ENCODE measurements around the gene EIPR1.

Gene EIPR1

GRCh38 chr2:3211256-3212060 is 166.2 kb downstream of the EIPR1 start:
- H3K27me3 ChIP-seq (ENCODE audit: low read depth, low read length): no peaks in the 10 kb centered on the region
- H3K4me1 ChIP-seq (ENCODE audit: control insufficient read depth in 1 of 2, insufficient read depth in 2 of 2, low read length in 2 of 2): no peaks in the 10 kb centered on the region
- no peak overlapping the region for H3K4me3 ChIP-seq (ENCODE audit: low read depth in 1 of 2, low read length in 2 of 2)
- no peak overlapping the region for H3K27ac ChIP-seq (ENCODE audit: low read length)
- H3K9me3 ChIP-seq (ENCODE audit: control insufficient read depth in 1 of 2, low read length in 2 of 2): no peaks in the 10 kb centered on the region
- peaks cover 4 to 19% of the 10 kb centered on the region in 2 donors for H3K36me3 ChIP-seq (ENCODE audit: control insufficient read depth in 1 of 2, insufficient read depth in 2 of 2, low read length in 2 of 2)

GRCh38 chr2:3210257-3210656 is 167.4 kb downstream of the EIPR1 start:
- Histone ChIP-seq H3K4me3 (ENCODE audit: low read depth in 1 of 2, low read length in 2 of 2) (no peak overlapping the region), H3K27ac (ENCODE audit: low read length) (no peak overlapping the region), H3K36me3 (ENCODE audit: control insufficient read depth in 1 of 2, insufficient read depth in 2 of 2, low read length in 2 of 2) (peaks cover 4 to 19% of the 10 kb centered on the region in 2 donors), H3K27me3 (ENCODE audit: low read depth, low read length) (no peaks in the 10 kb centered on the region), H3K4me1 (ENCODE audit: control insufficient read depth in 1 of 2, insufficient read depth in 2 of 2, low read length in 2 of 2) (no peaks in the 10 kb centered on the region), H3K9me3 (ENCODE audit: control insufficient read depth in 1 of 2, low read length in 2 of 2) (no peaks in the 10 kb centered on the region)

- no peaks in the 10 kb centered on the region for H3K9me3 ChIP-seq (ENCODE audit: control insufficient read depth in 1 of 2, low read length in 2 of 2)
- peaks cover 4 to 22% of the 10 kb centered on the region in 2 donors for H3K36me3 ChIP-seq (ENCODE audit: control insufficient read depth in 1 of 2, insufficient read depth in 2 of 2, low read length in 2 of 2)
Measured at GRCh38 chr2:3209258-3209657, 168.4 kb downstream of the EIPR1 start.

GRCh38 chr2:3208591-3208990 is 169.0 kb downstream of the EIPR1 start:
- no peak overlapping the region for H3K27ac ChIP-seq (ENCODE audit: low read length)
- peaks cover 4 to 24% of the 10 kb centered on the region in 2 donors for H3K36me3 ChIP-seq (ENCODE audit: control insufficient read depth in 1 of 2, insufficient read depth in 2 of 2, low read length in 2 of 2)
- H3K9me3 ChIP-seq (ENCODE audit: control insufficient read depth in 1 of 2, low read length in 2 of 2): no peaks in the 10 kb centered on the region
- no peaks in the 10 kb centered on the region for H3K4me1 ChIP-seq (ENCODE audit: control insufficient read depth in 1 of 2, insufficient read depth in 2 of 2, low read length in 2 of 2)
- H3K27me3 ChIP-seq (ENCODE audit: low read depth, low read length): no peaks in the 10 kb centered on the region
- H3K4me3 ChIP-seq (ENCODE audit: low read depth in 1 of 2, low read length in 2 of 2): no peak overlapping the region

More at GRCh38 chr2:3209258-3209657, 168.4 kb downstream of the EIPR1 start:
- no peaks in the 10 kb centered on the region for H3K27me3 ChIP-seq (ENCODE audit: low read depth, low read length)
- no peaks in the 10 kb centered on the region for H3K4me1 ChIP-seq (ENCODE audit: control insufficient read depth in 1 of 2, insufficient read depth in 2 of 2, low read length in 2 of 2)
- H3K27ac ChIP-seq (ENCODE audit: low read length): no peak overlapping the region
- no peak overlapping the region for H3K4me3 ChIP-seq (ENCODE audit: low read depth in 1 of 2, low read length in 2 of 2)

GRCh38 chr2:3208179-3208578 is 169.4 kb downstream of the EIPR1 start:
- H3K27me3 ChIP-seq (ENCODE audit: low read depth, low read length): no peaks in the 10 kb centered on the region
- H3K36me3 ChIP-seq (ENCODE audit: control insufficient read depth in 1 of 2, insufficient read depth in 2 of 2, low read length in 2 of 2): peaks cover 4 to 28% of the 10 kb centered on the region in 2 donors
- H3K27ac ChIP-seq (ENCODE audit: low read length): no peak overlapping the region
- H3K9me3 ChIP-seq (ENCODE audit: control insufficient read depth in 1 of 2, low read length in 2 of 2): no peaks in the 10 kb centered on the region
- H3K4me3 ChIP-seq (ENCODE audit: low read depth in 1 of 2, low read length in 2 of 2): no peak overlapping the region
- H3K4me1 ChIP-seq (ENCODE audit: control insufficient read depth in 1 of 2, insufficient read depth in 2 of 2, low read length in 2 of 2): no peaks in the 10 kb centered on the region

GRCh38 chr2:3207091-3207491 is 170.5 kb downstream of the EIPR1 start:
- no peak overlapping the region for H3K4me3 ChIP-seq (ENCODE audit: low read depth in 1 of 2, low read length in 2 of 2)
- no peaks in the 10 kb centered on the region for H3K9me3 ChIP-seq (ENCODE audit: control insufficient read depth in 1 of 2, low read length in 2 of 2)
- H3K36me3 ChIP-seq (ENCODE audit: control insufficient read depth in 1 of 2, insufficient read depth in 2 of 2, low read length in 2 of 2): peaks cover 3 to 23% of the 10 kb centered on the region in 2 donors
- no peak overlapping the region for H3K27ac ChIP-seq (ENCODE audit: low read length)
- H3K4me1 ChIP-seq (ENCODE audit: control insufficient read depth in 1 of 2, insufficient read depth in 2 of 2, low read length in 2 of 2): no peaks in the 10 kb centered on the region
- H3K27me3 ChIP-seq (ENCODE audit: low read depth, low read length): no peaks in the 10 kb centered on the region

GRCh38 chr2:3205845-3206244 is 171.8 kb downstream of the EIPR1 start:
- no peaks in the 10 kb centered on the region for H3K27me3 ChIP-seq (ENCODE audit: low read depth, low read length)
- H3K9me3 ChIP-seq (ENCODE audit: control insufficient read depth in 1 of 2, low read length in 2 of 2): no peaks in the 10 kb centered on the region
- no peak overlapping the region for H3K27ac ChIP-seq (ENCODE audit: low read length)
- peaks cover 0 to 15% of the 10 kb centered on the region in 2 donors for H3K36me3 ChIP-seq (ENCODE audit: control insufficient read depth in 1 of 2, insufficient read depth in 2 of 2, low read length in 2 of 2)
- H3K4me1 ChIP-seq (ENCODE audit: control insufficient read depth in 1 of 2, insufficient read depth in 2 of 2, low read length in 2 of 2): no peaks in the 10 kb centered on the region
- no peak overlapping the region for H3K4me3 ChIP-seq (ENCODE audit: low read depth in 1 of 2, low read length in 2 of 2)

- Histone ChIP-seq H3K9me3 (ENCODE audit: control insufficient read depth in 1 of 2, low read length in 2 of 2) (no peaks in the 10 kb centered on the region), H3K36me3 (ENCODE audit: control insufficient read depth in 1 of 2, insufficient read depth in 2 of 2, low read length in 2 of 2) (peaks cover 0 to 15% of the 10 kb centered on the region in 2 donors), H3K27ac (ENCODE audit: low read length) (no peak overlapping the region), H3K27me3 (ENCODE audit: low read depth, low read length) (no peaks in the 10 kb centered on the region), H3K4me3 (ENCODE audit: low read depth in 1 of 2, low read length in 2 of 2) (no peak overlapping the region), H3K4me1 (ENCODE audit: control insufficient read depth in 1 of 2, insufficient read depth in 2 of 2, low read length in 2 of 2) (no peaks in the 10 kb centered on the region)
Measured at GRCh38 chr2:3204031-3204821, 173.4 kb downstream of the EIPR1 start.

- no peak overlapping the region for H3K27ac ChIP-seq (ENCODE audit: low read length)
- peaks cover 0 to 15% of the 10 kb centered on the region in 2 donors for H3K36me3 ChIP-seq (ENCODE audit: control insufficient read depth in 1 of 2, insufficient read depth in 2 of 2, low read length in 2 of 2)
Measured at GRCh38 chr2:3203497-3204019, 174.1 kb downstream of the EIPR1 start.

GRCh38 chr2:3202926-3203325 is 174.7 kb downstream of the EIPR1 start:
- H3K27ac ChIP-seq (ENCODE audit: low read length): no peak overlapping the region
- no peaks in the 10 kb centered on the region for H3K9me3 ChIP-seq (ENCODE audit: control insufficient read depth in 1 of 2, low read length in 2 of 2)
- H3K4me1 ChIP-seq (ENCODE audit: control insufficient read depth in 1 of 2, insufficient read depth in 2 of 2, low read length in 2 of 2): no peaks in the 10 kb centered on the region
- H3K27me3 ChIP-seq (ENCODE audit: low read depth, low read length): no peaks in the 10 kb centered on the region
- H3K4me3 ChIP-seq (ENCODE audit: low read depth in 1 of 2, low read length in 2 of 2): no peak overlapping the region
- peaks cover 0 to 15% of the 10 kb centered on the region in 2 donors for H3K36me3 ChIP-seq (ENCODE audit: control insufficient read depth in 1 of 2, insufficient read depth in 2 of 2, low read length in 2 of 2)

More at GRCh38 chr2:3203497-3204019, 174.1 kb downstream of the EIPR1 start:
- no peaks in the 10 kb centered on the region for H3K27me3 ChIP-seq (ENCODE audit: low read depth, low read length)
- no peak overlapping the region for H3K4me3 ChIP-seq (ENCODE audit: low read depth in 1 of 2, low read length in 2 of 2)
- H3K4me1 ChIP-seq (ENCODE audit: control insufficient read depth in 1 of 2, insufficient read depth in 2 of 2, low read length in 2 of 2): no peaks in the 10 kb centered on the region
- H3K9me3 ChIP-seq (ENCODE audit: control insufficient read depth in 1 of 2, low read length in 2 of 2): no peaks in the 10 kb centered on the region

GRCh38 chr2:3201281-3201680 is 176.3 kb downstream of the EIPR1 start:
- no peaks in the 10 kb centered on the region for H3K4me1 ChIP-seq (ENCODE audit: control insufficient read depth in 1 of 2, insufficient read depth in 2 of 2, low read length in 2 of 2)
- H3K9me3 ChIP-seq (ENCODE audit: control insufficient read depth in 1 of 2, low read length in 2 of 2): no peaks in the 10 kb centered on the region
- no peaks in the 10 kb centered on the region for H3K27me3 ChIP-seq (ENCODE audit: low read depth, low read length)
- peaks cover 6 to 11% of the 10 kb centered on the region in 2 donors for H3K36me3 ChIP-seq (ENCODE audit: control insufficient read depth in 1 of 2, insufficient read depth in 2 of 2, low read length in 2 of 2)
- no peak overlapping the region for H3K27ac ChIP-seq (ENCODE audit: low read length)
- no peak overlapping the region for H3K4me3 ChIP-seq (ENCODE audit: low read depth in 1 of 2, low read length in 2 of 2)
